Measurements from ENCODE around the gene CYP2E1.
"Not testable (repeated sequence)": the region's sequence is repeated elsewhere in the genome, so short reads cannot be mapped to it uniquely, and the experiment has no call there.

The CYP2E1 gene

DNA sequence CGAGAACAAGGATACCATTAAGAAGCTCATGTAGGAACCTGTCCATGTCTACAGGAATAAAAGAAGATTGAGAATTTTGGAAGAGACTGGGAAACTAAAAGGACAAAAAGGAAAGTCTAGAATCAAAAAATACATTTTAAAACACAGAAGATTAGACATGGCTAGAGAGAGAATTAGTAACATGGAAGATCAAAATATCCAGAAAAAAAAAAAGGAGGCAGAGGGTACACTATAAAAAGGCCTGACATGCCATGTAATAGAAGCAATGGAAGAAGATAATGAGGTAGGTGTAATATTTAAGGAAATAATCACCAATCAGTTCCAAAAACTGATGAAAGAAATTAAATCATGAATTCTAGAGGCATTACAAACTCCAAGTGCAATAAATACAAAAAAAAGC, 46.3 kb downstream of the CYP2E1 start:
- DNase-seq: not testable (repeated sequence)

DNA sequence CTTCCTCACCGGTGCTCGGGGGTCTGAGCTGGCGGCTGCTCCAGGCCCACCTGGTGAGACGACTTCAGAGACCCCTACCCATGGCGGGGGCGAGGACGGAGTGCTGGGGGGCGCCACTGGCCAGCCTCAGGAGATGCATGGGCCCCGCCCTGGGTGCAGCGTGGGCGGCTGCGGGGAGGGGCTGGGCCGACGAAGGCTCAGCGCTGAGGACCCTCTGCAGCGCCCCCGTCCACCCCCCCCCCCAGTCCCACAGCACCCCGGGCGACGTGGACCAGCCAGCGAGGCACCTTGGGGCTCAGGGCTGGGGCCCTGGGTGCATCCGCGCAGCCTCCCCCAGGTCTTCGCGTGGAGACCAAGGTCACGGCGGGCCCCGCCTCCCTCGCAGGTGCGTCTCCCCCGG, 49.9 kb downstream of the CYP2E1 start:
- DNase-seq: not testable (repeated sequence)
